GM21619 (cell line): ENCODE results near the gene SUMO2.
"Not testable (repeated sequence)": the region's sequence is repeated elsewhere in the genome, so short reads cannot be mapped to it uniquely, and the experiment has no call there.

Source experiments
- ATAC-seq: cut with Tn5 transposase; IDR thresholded peaks from one replicate; pipeline ENCODE4 v1.9.1; 2021; ENCODE audit not compliant: unreplicated experiment

SUMO2 gene

DNA sequence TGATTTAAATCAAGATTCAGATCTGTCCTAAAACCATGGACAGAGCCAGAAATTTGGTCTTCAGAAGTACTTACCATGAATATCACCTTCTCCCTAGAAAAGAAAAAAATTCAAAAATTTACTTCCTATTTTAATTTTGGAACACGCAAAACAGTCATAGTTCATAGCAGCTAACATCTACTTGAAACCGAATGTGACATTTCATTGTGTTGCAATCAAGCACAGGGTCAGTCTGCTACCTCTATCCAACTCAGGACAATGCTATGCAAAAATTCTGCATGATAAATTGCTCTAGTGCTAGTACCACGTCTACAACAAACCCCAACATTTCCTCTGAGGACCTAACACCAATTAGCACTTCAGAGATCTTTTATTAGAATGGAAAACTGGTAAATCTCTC lies 36.2 kb downstream of the SUMO2 start:
- no peak for ATAC-seq

DNA sequence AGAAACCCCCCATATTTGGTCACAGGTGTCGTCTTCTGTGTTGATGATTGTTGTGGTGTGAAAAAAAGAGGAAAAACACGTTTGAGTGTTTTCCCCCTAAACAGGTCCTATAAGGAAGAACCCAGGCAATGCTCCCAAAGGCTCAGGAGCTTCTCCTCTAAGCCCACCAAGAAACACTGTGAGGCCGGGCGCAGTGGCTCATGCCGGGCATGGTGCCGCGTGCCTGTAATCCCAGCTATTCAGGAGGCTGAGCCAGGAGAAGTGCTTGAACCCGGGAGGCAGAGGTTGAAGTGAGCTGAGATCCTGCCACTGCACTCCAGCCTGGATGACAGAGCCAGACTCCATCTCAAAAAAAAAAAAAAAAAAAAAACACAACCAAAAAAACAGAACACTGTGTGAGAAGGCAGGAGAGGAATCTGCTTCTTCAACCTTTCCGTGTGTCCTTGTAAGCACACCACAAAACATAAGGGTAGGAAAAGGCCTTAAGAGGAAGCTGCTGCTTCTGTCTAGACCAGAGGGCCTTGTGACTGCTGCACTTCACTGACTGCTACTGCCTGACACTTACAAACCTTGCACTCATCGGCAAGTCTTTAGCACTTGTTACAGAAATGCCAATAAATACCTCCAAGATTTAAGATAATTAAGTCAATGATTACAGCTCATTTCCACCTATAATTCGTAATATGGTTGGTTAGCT lies 37.8 kb downstream of the SUMO2 start:
- ATAC-seq, result no peak

DNA sequence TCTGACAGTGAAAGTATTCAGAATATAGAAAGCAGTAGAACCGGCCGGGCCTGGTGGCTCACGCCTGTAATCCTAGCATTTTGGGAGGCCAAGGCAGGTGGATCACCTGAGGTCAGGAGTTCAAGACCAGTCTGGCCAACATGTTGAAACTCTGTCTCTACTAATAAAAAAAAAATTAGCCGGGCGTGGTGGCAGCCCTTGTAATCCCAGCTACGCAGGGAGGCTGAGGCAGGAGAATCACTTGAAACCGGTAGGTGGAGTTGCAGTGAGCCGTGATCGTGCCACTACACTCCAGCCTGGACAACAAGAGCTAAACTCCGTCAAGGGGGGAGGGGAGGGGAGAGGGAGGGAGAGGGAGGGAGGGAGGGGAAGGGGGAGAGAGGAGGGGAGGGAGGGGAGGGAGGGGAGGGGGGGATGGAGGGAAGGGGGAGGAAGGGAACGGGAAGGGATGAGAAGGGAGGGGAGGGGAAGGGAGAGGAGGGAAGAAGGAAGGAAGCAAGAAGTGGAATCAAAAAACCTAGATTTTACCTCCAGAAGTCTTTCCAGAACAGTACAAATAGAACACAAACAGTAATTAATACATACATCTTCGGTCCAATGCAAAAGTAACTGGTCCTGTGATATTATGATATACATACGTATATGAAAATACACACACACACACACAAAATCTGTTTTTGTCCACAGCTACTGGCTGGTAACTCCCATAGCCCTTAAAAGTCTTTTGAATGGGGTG lies 40.4 kb downstream of the SUMO2 start:
- ATAC-seq, result no peak

DNA sequence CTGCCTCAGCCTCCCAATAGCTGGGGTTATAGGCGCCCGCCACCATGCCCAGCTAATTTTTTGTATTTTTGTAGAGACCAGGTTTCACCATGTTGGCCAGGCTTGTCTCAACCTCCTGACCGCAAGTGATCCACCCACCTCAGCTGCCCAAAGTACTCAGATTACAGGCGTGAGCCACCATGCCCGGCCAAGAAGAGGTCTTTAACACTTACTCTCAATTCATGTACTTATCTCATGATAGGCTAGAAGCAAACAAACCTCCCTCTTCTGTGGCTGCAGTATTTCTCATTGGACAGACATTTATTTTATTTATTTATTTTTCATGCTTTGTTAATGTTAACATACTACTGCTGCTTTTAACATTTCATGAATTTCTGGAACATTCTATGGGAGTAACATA lies 44.2 kb downstream of the SUMO2 start:
- ATAC-seq, result no peak

DNA sequence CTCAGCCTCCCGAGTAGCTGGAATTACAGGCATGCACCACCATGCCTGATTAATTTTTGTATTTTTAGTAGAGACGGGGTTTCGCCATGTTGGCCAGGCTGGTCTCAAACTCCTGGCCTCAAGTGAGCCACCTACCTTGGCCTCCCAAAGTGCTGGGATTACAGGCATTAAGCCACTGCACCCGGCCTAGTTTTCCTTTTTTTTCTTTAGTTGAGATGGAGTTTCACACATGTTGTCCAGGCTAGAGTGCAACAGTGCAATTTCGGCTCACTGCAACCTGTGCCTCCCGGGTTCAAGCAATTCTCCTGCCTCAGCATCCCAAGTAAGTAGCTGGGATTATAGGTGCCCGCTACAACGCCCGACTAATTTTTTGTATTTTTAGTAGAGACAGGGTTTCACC lies 45.0 kb downstream of the SUMO2 start:
- ATAC-seq, result not testable (repeated sequence)

DNA sequence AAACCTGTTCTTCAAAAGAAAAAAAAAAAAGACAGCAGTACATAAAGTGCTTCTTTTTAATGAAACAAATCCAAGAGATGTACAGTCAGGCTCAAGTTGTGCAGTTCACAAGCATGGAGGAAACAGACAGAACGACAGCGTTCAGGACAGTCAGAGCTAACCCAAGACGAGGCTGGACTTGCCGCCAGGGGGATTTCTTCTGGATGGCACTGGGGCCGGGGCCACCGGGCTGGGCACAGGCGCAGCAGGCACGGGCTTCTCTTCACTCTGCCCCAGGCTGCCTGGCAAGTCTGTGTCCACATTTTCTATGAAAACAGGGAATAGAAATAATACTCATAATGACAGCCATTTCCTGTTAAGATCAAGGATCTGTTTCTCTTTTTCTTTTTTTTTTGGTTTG lies 46.8 kb downstream of the SUMO2 start:
- no peak for ATAC-seq

DNA sequence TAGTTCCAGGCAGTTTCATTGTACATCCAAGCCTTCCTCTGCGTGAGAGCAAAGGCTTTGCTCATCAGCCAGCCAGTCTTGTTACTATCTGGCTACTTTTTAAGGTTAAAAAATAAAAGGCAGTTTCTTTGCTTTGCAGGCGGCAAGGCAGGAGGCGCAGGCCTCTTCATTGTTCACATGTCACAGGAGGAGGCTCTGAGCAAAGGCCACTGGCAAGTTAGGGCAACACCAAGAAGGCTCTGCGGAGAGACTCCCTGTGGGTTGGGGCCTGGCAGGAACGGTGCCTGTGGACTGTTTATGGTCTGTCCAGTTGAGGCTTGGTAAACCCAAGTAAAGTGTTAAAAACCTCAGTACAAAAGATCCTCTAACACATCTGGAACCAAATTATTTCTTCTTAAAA lies 47.3 kb downstream of the SUMO2 start:
- ATAC-seq, result no peak

DNA sequence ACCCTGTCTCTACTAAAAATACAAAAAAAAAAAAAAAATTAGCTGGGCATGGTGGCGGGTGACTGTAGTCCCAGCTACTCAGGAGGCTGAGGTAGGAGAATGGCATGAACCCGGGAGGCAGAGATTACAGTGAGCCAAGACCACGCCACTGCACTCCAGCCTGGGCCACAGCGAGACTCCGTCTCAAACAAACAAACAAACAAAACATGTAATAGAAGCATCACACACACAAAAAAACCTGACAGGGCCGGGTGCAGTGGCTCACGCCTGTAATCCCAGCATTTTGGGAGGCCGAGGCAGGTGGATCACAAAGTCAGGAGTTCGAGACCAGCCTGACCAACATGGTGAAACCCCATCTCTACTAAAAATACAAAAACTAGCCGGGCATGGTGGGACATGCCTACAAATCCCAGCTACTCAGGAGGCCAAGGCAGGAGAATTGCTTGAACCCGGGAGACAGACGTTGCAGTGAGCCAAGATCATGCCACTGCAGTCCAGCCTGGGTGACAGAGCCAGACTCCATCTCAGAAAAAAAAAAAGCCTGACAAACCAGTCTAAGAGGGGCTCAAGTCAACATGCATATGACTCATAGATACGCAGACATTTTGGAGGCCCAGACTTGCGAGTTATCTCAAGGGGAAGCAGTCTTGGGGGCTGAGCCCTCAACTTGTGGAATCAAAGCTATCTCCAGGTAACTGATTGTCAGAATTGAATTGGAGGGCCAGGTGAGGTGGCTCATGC lies 49.0 kb downstream of the SUMO2 start:
- not testable (repeated sequence) for ATAC-seq

DNA sequence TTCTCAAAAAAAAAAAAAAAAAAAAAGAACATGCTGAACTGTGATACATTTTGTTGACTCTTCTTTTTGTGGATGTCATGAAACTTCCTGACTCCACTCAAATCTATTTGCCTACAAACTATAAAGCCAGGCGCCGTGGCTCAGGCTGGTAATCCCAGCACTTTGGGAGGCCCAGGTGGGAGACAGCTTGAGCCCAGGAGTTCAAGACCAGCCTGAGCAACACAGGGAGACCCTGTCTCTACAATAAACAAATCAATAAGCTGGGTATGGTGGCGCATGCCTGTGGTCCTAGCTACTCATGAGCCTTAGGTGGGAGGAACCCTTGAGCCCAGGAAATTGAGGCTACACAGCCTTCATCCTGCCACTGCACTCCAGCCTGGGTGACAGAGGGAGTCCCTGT lies 49.8 kb downstream of the SUMO2 start:
- ATAC-seq, result no peak

DNA sequence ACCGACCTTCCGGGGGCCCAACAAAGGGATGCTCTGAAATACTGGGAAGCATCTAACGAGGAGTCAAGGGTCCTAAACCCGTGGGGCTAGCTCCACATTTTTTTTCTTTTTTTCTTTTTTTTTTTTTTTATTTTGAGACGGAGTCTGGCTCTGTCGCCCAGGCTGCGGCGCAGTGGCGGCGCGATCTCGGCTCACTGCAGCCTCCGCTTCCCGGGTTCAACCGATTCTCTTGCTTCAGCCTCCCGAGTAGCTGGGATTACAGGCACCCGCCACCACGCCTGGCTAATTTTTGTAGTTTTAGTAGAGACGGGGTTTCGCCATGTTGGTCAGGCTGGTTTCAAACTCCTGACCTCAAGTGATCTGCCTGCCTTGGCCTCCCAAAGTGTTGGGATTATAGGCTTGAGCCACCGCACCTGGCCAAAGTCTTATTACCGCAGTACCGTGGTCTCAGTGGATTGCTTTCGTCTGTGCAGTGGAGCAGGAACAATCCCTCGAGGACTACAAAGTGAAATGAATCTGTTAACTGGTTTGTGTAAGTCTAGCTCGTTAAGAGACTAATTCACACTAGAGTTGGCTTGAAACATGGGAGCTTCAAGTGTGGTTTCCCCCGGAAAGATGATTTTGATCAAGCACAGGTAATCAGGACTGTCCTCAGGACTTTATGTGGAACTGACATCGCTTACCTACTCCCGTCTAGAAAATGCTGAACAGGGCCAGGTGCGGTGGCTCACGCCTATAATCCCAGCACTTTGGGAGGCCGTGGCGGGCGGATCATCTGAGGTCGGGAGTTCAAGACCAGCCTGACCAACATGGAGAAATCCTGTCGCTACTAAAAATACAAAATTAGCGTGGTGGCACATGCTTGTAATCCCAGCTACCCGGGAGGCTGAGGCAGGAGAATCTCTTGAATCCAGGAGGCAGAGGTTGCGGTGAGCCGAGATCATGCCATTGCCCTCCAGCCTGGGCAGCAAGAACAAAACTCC lies 50.5 kb downstream of the SUMO2 start:
- not testable (repeated sequence) for ATAC-seq

DNA sequence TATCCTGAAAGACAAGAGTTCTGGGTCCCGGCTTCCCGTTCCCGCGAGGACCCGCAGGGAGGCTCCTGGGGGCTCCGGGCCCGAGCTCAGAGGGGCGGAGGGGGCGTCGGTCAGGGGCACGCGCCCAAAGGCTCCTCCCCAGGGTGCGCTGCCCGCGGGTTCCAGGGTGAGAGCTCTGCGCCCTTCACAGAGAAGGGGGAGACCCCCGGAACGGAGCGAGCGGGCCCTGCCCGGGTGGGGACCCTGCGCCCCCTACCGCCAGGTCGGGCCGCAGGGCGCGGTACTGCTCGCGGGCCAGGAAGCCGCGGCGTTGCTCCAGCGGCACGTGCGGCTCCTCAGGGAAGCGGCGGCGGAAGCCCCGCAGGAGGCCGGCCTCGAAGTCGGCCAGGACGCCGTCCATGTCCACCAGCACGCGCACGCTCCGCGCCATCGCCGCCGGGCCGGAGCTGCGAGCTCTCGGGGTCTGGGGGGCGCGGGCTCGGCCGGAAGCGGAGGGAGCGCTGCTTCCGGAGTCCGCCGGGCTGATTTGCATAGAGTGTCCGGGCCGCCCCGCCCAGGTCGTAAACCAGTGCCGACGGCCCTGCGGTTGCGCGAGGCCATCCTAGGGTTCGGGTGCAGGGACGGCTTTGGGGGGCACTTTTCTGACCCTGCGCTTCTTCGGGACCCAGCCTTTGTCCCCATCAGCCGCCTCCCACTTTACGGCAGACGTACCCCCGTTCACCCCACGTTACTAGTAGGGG lies 51.3 kb downstream of the SUMO2 start, which contains the start of gene NT5C:
Gene NT5C, minus strand, starts transcription at position 465 of the 740 bp plus-strand sequence. Its CDS starts 35 bp downstream, at position 430.
- ATAC-seq, result peak; percentile 78

DNA sequence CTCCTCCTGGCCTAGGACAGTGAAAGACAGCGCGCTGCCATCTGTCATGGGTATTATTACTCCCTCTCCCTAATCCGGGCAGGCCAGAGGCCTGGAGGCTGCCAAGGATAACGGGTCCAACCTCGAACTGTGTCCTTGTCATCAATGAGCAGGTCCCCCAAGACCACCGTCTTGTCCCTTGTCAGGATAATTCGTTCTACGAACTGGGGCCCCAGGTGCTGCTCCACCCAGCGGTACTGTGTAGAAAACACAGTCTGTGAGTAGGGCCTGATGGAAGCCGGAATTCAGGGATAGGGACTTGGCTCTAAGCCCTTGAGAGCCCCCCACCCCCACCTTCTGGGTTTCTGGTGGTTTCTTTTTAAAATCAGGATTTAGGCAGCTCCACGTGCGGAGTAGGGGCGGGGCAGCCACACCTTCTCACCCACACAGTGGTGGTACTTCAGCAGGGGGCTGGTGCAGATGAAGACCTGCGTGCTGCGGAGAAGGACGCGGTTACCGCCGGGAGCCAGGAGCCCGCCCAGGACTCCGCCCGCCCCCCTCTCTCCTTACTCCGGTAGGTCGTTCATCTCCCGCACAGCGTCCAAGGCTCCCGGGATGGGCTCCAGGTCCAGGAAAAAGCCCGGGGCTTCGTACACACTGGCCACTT lies 52.0 kb downstream of the SUMO2 start:
- ATAC-seq, result peak; percentile 18

DNA sequence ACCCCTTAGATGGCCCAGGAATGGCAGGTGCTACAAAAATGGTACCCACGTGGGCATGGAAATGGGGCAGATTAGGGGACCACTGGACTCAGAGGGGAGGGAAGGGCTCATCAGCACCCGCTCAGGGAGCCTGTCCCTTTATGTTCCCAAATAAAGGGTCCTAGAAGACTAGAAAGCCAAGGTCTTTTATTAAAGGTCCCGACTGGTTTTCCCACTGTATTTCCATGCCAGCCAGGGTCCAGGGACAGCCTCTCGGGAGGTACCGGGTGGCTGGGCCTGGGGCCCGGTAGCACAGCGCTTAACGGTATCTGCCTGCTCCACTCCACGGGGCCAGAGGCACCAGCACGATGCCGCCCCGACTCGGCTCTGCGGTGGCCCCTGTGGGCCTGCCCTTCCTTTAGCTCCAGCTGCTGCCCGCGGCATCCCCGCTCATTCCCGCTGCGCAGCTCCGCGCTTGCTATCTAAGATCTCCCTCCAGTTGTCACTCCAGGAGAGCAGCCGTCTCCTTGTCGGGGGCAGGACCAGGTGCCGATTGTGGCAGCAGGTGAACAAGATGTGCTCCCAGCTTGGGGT lies 52.6 kb downstream of the SUMO2 start:
- ATAC-seq, result no peak

DNA sequence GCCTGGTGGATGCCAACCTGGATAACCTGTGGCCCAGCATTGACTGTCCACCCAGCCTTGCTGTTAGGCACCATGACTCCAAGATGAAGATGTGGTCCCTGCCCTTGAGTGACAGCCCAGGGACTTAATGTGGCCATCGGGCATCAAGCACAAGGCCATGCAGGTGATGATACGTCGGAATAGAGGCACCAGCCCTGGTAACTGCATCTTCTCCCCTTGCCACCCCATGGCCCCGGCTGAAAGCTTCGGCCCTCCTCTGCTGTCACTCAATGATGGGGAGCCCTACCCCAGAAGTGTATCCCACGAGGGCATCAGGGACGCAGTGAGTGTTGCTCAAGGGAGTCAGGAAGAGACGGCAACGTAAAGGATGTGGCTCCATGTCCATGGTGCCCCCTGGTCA lies 53.2 kb downstream of the SUMO2 start:
- no peak for ATAC-seq

DNA sequence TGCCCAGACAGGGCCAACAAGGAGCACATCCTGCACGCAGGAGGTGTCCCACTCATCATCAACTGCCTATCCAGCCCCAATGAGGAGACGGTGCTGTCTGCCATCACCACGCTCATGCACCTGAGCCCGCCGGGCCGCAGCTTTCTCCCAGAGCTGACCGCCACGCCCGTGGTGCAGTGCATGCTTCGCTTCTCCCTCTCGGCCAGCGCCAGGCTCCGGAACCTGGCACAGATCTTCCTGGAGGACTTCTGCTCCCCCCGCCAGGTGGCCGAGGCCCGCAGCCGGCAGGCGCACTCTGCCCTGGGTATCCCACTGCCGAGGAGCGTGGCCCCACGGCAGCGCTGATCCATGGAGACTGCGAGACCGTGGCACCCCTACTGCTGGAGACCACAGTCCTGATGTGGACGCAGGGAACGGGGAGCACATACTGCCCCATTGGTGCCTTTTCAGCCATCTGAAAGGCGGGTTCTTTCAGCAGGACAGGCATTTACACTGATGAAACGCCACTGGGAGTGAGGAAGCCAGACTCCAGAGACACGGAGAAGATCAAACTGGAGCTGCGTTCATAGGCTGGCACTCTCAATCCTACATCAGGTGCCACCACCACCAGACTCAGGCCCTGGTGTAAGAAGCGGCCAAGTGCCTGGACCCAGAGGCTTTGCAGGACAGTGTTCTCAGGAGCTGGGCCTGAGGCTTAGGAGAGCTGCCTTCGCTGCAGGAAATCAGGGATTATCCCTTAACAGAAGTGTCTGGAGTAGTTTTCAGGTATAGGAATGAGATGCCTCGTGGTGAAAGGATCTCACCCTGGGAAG lies 53.9 kb downstream of the SUMO2 start:
- no peak for ATAC-seq

DNA sequence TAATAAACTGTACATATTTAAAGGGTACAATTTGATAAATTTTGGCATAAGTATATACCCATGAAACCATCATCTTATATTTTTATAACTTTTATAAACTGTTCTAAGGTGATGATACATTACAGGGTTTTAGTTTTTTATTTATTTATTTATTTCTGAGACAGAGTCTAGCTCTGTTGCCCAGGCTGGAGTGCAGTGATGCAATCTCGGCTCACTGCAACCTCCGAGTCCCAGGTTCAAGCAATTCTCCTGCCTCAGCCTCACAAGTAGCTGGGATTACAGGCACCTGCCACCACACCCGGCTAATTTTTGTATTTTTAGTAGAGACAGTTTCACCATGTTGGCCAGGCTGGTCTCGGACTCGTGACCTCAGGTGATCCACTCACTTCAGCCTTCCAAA lies 54.8 kb downstream of the SUMO2 start:
- not testable (repeated sequence) for ATAC-seq

DNA sequence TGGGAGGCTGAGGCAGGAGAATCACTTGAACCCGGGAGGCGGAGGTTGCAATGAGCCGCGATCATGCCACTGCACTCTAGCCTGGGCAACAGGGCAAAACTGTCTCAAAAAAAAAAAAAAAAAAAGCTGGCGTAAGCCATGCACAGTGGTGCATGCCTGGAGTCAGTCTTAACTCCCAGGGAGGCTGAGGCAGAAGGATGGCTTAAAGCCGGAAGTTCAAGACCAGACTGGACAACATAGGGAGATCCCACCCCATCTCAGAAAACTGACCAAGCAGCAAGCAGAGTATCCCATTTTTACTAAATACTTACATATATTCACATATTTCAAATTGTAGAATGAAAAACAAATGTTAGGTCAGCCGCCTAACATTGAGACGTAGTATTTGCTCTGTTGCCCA lies 55.8 kb downstream of the SUMO2 start:
- no peak for ATAC-seq

DNA sequence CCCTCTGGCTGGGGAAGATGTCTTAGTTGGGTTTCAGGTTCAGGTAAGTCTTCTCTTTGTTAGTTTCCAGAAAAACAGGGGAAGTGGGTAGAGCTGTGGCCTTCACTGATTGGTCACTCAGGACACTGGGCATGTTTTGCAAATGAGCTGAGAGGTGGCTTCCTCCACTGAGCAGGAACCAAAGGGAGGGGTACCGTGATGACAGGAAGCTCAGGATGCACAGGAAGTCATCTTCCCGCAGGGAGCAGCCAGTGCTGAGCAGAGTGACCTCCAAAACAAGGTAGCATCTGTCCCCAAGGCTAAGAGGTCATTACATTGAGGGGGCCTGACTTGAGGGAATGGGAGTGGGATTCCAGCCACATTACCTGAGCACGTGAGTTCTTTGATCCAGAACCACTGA lies 56.8 kb downstream of the SUMO2 start:
- ATAC-seq, result no peak
